ENCODE results near the gene TTC7B.

The TTC7B gene

DNA sequence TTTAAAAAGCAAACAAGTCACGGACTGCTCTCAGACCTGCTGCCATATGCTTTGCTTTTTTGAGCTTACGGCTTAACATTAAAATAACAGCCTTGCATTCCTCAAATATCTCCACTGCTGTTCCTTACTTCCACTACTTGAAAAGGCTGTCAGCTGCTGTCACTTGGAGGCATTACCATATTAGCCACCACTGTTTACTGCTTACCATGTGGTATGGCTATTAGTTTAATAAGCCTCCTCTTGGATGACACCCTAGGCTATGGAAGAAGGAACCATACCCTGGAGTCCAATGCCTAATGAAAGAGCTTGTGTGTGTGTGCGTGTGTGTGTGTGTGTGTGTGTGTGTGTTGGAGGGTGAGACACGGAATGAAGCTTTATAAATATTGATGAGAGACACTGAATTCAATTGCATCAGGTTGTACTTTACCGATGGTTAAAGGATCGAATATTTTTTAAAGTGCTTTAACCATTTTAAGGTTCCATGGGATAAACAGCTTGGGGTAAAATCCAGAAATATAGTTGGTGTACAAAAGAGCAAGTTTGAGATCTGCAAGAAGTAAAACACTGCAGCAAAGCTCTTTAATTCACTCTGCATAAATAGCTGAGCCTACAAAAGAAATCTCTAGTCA is 174.5 kb downstream of the TTC7B start:
- peaks cover 46% of the 10 kb centered on the region for H3K4me1 ChIP-seq (ENCODE audit: insufficient read depth, low read length)
- no peaks in the 10 kb centered on the region for H3K9me3 ChIP-seq (ENCODE audit: low read length)
- H3K4me3 ChIP-seq (ENCODE audit: low read length) = peak overlapping the region; percentile 8
- no peak overlapping the region for H2AFZ ChIP-seq (ENCODE audit: low read depth, low read length)
- no peaks in the 10 kb centered on the region for H3K27me3 ChIP-seq (ENCODE audit: insufficient read depth, low read length)
- H3K36me3 ChIP-seq (ENCODE audit: insufficient read depth, low read length) = no peaks in the 10 kb centered on the region

- peaks cover 46% of the 10 kb centered on the region for H3K4me1 ChIP-seq (ENCODE audit: insufficient read depth, low read length)
- no peaks in the 10 kb centered on the region for H3K9me3 ChIP-seq (ENCODE audit: low read length)
- no peaks in the 10 kb centered on the region for H3K27me3 ChIP-seq (ENCODE audit: insufficient read depth, low read length)
- H3K36me3 ChIP-seq (ENCODE audit: insufficient read depth, low read length) = no peaks in the 10 kb centered on the region
- no peak overlapping the region for H2AFZ ChIP-seq (ENCODE audit: low read depth, low read length)
- no peak overlapping the region for H3K4me3 ChIP-seq (ENCODE audit: low read length)
Observed at GRCh38 chr14:90641168-90641567, 175.1 kb downstream of the TTC7B start.

DNA sequence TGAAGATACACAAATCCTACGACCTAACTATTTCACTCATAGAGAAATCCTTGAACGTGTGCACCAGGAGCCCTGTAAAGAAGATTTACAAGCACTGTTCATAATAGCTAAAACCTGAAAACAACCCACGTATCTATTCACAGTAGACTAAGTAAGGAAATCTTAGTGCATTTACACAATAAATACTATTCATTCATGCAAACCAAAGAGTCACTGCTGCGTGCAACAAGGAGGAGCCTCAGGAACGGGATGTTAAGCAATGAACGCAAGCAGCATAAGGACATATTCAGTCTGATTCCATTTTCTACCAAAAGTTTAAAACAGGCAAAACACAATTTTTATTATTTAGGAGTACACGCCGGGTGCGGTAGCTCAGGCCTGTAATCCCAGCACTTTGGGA is 176.6 kb downstream of the TTC7B start:
- H3K4me1 ChIP-seq (ENCODE audit: insufficient read depth, low read length) = peaks cover 40% of the 10 kb centered on the region
- no peaks in the 10 kb centered on the region for H3K27me3 ChIP-seq (ENCODE audit: insufficient read depth, low read length)
- peaks cover 2% of the 10 kb centered on the region for H3K9me3 ChIP-seq (ENCODE audit: low read length)
- H3K36me3 ChIP-seq (ENCODE audit: insufficient read depth, low read length) = no peaks in the 10 kb centered on the region
- H3K4me3 ChIP-seq (ENCODE audit: low read length) = no peak overlapping the region
- H2AFZ ChIP-seq (ENCODE audit: low read depth, low read length) = no peak overlapping the region

- no peaks in the 10 kb centered on the region for H3K4me1 ChIP-seq (ENCODE audit: insufficient read depth, low read length)
- peaks cover 4% of the 10 kb centered on the region for H3K9me3 ChIP-seq (ENCODE audit: low read length)
- H3K36me3 ChIP-seq (ENCODE audit: insufficient read depth, low read length) = no peaks in the 10 kb centered on the region
- H3K27me3 ChIP-seq (ENCODE audit: insufficient read depth, low read length) = no peaks in the 10 kb centered on the region
- no peak overlapping the region for H2AFZ ChIP-seq (ENCODE audit: low read depth, low read length)
- no peak overlapping the region for H3K4me3 ChIP-seq (ENCODE audit: low read length)
Observed at GRCh38 chr14:90632871-90633270, 183.4 kb downstream of the TTC7B start.

DNA sequence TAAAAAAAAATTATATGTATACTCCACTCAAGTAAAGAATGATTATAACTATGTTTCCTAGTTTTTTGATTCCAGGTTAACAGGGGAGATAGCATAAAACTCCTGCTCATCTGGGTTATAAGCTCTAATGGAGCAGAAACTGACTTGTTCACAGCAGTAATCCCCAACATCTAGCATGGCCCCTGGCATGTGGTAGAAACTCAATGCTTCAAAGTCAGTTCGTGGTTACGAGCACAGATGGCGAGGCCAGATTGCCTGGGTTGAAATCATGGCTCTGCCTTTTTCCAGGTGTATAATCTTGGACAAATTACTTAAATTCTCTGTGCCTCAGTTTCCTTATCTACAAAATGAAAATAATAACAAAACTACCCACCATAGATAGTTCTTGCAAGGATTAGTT is 183.8 kb downstream of the TTC7B start:
- no peak overlapping the region for H2AFZ ChIP-seq (ENCODE audit: low read depth, low read length)
- H3K4me1 ChIP-seq (ENCODE audit: insufficient read depth, low read length) = no peaks in the 10 kb centered on the region
- no peaks in the 10 kb centered on the region for H3K36me3 ChIP-seq (ENCODE audit: insufficient read depth, low read length)
- peaks cover 4% of the 10 kb centered on the region for H3K9me3 ChIP-seq (ENCODE audit: low read length)
- H3K27me3 ChIP-seq (ENCODE audit: insufficient read depth, low read length) = no peaks in the 10 kb centered on the region
- no peak overlapping the region for H3K4me3 ChIP-seq (ENCODE audit: low read length)

DNA sequence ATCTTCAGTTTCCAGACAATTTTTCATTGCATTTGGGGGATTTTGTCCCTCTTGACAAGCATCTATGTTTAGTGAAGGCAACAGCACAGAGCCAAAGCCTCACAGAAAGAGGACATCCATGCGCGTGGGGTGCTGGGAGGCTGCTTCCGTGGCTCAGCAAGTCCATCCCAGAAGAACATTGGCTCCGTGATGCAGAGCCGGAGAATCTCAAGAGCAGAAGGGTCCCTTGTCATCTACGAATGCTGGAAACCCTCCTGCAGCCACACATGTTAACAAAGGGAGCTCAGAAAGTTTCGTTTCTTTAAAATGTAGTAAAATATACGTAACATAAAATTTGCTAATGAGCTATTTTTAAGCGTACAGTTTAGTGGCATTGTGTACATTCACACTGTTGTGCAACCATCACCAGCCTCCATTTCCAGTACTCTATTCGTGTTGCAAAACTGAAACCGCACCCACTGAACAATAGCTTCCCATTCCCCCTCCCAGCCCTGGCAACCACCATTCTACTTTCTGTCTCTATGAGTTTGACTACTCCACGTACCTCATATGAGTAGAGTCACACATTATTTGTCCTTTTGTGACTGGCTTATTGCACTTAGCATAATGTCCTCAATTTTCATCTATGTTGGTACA is 185.9 kb downstream of the TTC7B start:
- Histone ChIP-seq H3K27me3 (ENCODE audit: insufficient read depth, low read length) (no peaks in the 10 kb centered on the region), H3K9me3 (ENCODE audit: low read length) (peaks cover 4% of the 10 kb centered on the region), H2AFZ (ENCODE audit: low read depth, low read length) (no peak overlapping the region), H3K4me3 (ENCODE audit: low read length) (no peak overlapping the region), H3K36me3 (ENCODE audit: insufficient read depth, low read length) (no peaks in the 10 kb centered on the region), H3K4me1 (ENCODE audit: insufficient read depth, low read length) (peaks cover 6% of the 10 kb centered on the region)

GRCh38 chr14:90629471-90629870 is 186.8 kb downstream of the TTC7B start:
- Histone ChIP-seq H3K27me3 (ENCODE audit: insufficient read depth, low read length) (no peaks in the 10 kb centered on the region), H3K4me3 (ENCODE audit: low read length) (no peak overlapping the region), H3K36me3 (ENCODE audit: insufficient read depth, low read length) (no peaks in the 10 kb centered on the region), H3K9me3 (ENCODE audit: low read length) (peaks cover 1% of the 10 kb centered on the region), H3K4me1 (ENCODE audit: insufficient read depth, low read length) (peaks cover 14% of the 10 kb centered on the region), H2AFZ (ENCODE audit: low read depth, low read length) (no peak overlapping the region)

GRCh38 chr14:90628825-90629224 is 187.4 kb downstream of the TTC7B start:
- H3K4me1 ChIP-seq (ENCODE audit: insufficient read depth, low read length) = peaks cover 16% of the 10 kb centered on the region
- no peaks in the 10 kb centered on the region for H3K27me3 ChIP-seq (ENCODE audit: insufficient read depth, low read length)
- H2AFZ ChIP-seq (ENCODE audit: low read depth, low read length) = no peak overlapping the region
- no peaks in the 10 kb centered on the region for H3K9me3 ChIP-seq (ENCODE audit: low read length)
- H3K4me3 ChIP-seq (ENCODE audit: low read length) = no peak overlapping the region
- H3K36me3 ChIP-seq (ENCODE audit: insufficient read depth, low read length) = no peaks in the 10 kb centered on the region

- Histone ChIP-seq H3K27me3 (ENCODE audit: insufficient read depth, low read length) (no peaks in the 10 kb centered on the region), H3K4me3 (ENCODE audit: low read length) (no peak overlapping the region), H2AFZ (ENCODE audit: low read depth, low read length) (no peak overlapping the region), H3K36me3 (ENCODE audit: insufficient read depth, low read length) (no peaks in the 10 kb centered on the region), H3K4me1 (ENCODE audit: insufficient read depth, low read length) (peaks cover 16% of the 10 kb centered on the region), H3K9me3 (ENCODE audit: low read length) (no peaks in the 10 kb centered on the region)
Observed at GRCh38 chr14:90627478-90627877, 188.8 kb downstream of the TTC7B start.

DNA sequence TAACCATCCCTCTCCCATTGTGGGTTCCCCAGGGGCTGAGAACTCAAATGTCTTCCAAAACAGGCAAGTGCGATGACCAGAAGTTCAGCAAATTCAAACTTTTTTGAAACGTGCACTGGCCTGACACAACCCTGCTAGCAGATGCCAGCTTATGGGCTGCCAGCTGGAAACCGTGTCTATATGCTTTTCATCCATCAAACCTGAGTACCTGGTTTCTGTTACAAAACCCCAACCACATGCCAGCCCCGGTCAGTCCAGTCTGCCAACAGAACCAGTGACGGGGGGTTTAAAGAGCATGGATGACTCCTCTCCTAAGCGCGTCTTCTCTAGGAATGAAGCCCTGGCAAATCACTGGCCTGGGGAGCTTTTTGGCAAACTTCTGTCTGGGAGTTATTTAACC is 189.7 kb downstream of the TTC7B start:
- Histone ChIP-seq H3K9me3 (ENCODE audit: low read length) (no peaks in the 10 kb centered on the region), H3K4me1 (ENCODE audit: insufficient read depth, low read length) (peaks cover 16% of the 10 kb centered on the region), H3K27me3 (ENCODE audit: insufficient read depth, low read length) (no peaks in the 10 kb centered on the region), H3K36me3 (ENCODE audit: insufficient read depth, low read length) (no peaks in the 10 kb centered on the region), H2AFZ (ENCODE audit: low read depth, low read length) (no peak overlapping the region), H3K4me3 (ENCODE audit: low read length) (no peak overlapping the region)

DNA sequence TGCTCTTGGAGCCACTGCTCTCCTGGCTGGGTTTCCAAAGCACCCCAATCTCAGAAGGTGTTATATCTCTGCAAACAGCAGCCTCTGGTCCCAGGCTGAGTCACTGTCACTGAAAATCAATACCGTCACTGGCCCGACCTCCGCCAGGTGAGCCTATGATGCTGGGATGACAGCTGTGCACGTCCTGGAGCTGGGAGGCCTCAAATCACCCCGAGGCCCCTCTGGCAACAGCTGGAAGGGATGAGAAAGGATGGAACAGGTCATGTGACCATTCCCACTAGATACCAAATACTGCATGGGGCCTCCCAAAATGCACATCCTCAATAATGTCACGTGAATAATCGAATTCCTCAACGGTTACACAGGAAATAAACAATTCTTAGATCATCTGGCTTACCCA is 190.8 kb downstream of the TTC7B start:
- Histone ChIP-seq H3K9me3 (ENCODE audit: low read length) (no peaks in the 10 kb centered on the region), H2AFZ (ENCODE audit: low read depth, low read length) (no peak overlapping the region), H3K27me3 (ENCODE audit: insufficient read depth, low read length) (no peaks in the 10 kb centered on the region), H3K4me3 (ENCODE audit: low read length) (no peak overlapping the region), H3K4me1 (ENCODE audit: insufficient read depth, low read length) (peaks cover 16% of the 10 kb centered on the region), H3K36me3 (ENCODE audit: insufficient read depth, low read length) (no peaks in the 10 kb centered on the region)

GRCh38 chr14:90624732-90625400 is 191.4 kb downstream of the TTC7B start:
- Histone ChIP-seq H3K9me3 (ENCODE audit: low read length) (no peaks in the 10 kb centered on the region), H3K27me3 (ENCODE audit: insufficient read depth, low read length) (no peaks in the 10 kb centered on the region), H3K36me3 (ENCODE audit: insufficient read depth, low read length) (no peaks in the 10 kb centered on the region), H3K4me1 (ENCODE audit: insufficient read depth, low read length) (peaks cover 16% of the 10 kb centered on the region), H3K4me3 (ENCODE audit: low read length) (no peak overlapping the region), H2AFZ (ENCODE audit: low read depth, low read length) (no peak overlapping the region)

GRCh38 chr14:90624227-90624626 is 192.0 kb downstream of the TTC7B start:
- Histone ChIP-seq H3K36me3 (ENCODE audit: insufficient read depth, low read length) (no peaks in the 10 kb centered on the region), H3K27me3 (ENCODE audit: insufficient read depth, low read length) (no peaks in the 10 kb centered on the region), H3K9me3 (ENCODE audit: low read length) (no peaks in the 10 kb centered on the region), H3K4me3 (ENCODE audit: low read length) (no peak overlapping the region), H3K4me1 (ENCODE audit: insufficient read depth, low read length) (peaks cover 16% of the 10 kb centered on the region), H2AFZ (ENCODE audit: low read depth, low read length) (no peak overlapping the region)
